NT2/D1 (cell line): ENCODE measurements around the gene SETMAR.
"Not testable (repeated sequence)": the region's sequence is repeated elsewhere in the genome, so short reads cannot be mapped to it uniquely, and the experiment has no call there.

Experiments used
- DNase-seq: peaks from one replicate; pipeline ENCODE4 v3.0.0-alpha.2; 2011; ENCODE audit warnings: low read depth, low spot score
- H3K27me3 ChIP-seq: 2 replicates; pipeline ENCODE4 v1.6.0; 2011; ENCODE audit warnings: mild to moderate bottlenecking; ENCODE audit not compliant: insufficient read length, insufficient read depth
- H3K36me3 ChIP-seq: 2 replicates; pipeline ENCODE4 v1.6.1; 2011; ENCODE audit warnings: mild to moderate bottlenecking, low read length, mixed read lengths; ENCODE audit not compliant: insufficient read depth, insufficient read length
- H3K4me1 ChIP-seq: 2 replicates; pipeline ENCODE4 v1.5.1; 2011; ENCODE audit not compliant: insufficient read depth, insufficient read length
- H3K4me3 ChIP-seq: 2 replicates; pipeline ENCODE4 v1.5.1; 2011; ENCODE audit warnings: low read depth; ENCODE audit not compliant: insufficient read length
- H3K9ac ChIP-seq: 2 replicates; pipeline ENCODE4 v1.6.0; 2011; ENCODE audit warnings: low read depth; ENCODE audit not compliant: insufficient read length
- H3K9me3 ChIP-seq: 2 replicates; pipeline ENCODE4 v1.5.1; 2011; ENCODE audit warnings: mild to moderate bottlenecking, low read length; ENCODE audit not compliant: insufficient read depth
- SUZ12 ChIP-seq: IDR thresholded peaks from 2 replicates; pipeline ENCODE4 v1.6.1; 2011; ENCODE audit not compliant: insufficient read length, insufficient read depth; ENCODE audit errors: extremely low read depth
- YY1 ChIP-seq: IDR thresholded peaks from 2 replicates; pipeline ENCODE4 v1.6.1; 2011; ENCODE audit not compliant: insufficient read length, insufficient read depth
- ZNF274 ChIP-seq: IDR thresholded peaks from 2 replicates; pipeline ENCODE4 v1.6.1; 2011; ENCODE audit warnings: mild to moderate bottlenecking, low read depth, low read length

SETMAR gene

DNA sequence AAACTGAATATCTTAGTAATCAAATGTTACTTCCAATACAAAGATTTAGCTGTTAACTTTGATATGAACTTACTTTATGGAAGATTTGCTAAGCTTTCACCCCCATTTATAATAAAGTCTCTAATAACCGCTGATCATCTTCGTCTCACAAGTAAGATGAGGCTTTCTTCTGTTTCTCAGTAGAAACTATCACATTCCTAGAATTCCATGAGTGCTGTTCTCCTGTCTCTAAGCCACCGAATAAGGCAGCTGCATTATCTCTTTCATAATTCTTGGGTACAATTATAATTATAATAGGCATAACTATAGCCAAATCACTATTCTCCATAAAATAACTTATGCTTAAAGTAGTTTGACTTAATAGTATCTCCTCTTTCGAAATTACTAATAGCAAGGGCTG lies 18.3 kb upstream of the SETMAR start:
- H3K4me3 ChIP-seq = no peak overlapping the region
- no peaks in the 10 kb centered on the region for H3K36me3 ChIP-seq
- DNase-seq = no peak
- H3K9ac ChIP-seq = no peak overlapping the region
- TF ChIP-seq YY1 (no peak), SUZ12 (no peak), ZNF274 (no peak)
- no peaks in the 10 kb centered on the region for H3K9me3 ChIP-seq
- H3K4me1 ChIP-seq = no peaks in the 10 kb centered on the region
- no peaks in the 10 kb centered on the region for H3K27me3 ChIP-seq

DNA sequence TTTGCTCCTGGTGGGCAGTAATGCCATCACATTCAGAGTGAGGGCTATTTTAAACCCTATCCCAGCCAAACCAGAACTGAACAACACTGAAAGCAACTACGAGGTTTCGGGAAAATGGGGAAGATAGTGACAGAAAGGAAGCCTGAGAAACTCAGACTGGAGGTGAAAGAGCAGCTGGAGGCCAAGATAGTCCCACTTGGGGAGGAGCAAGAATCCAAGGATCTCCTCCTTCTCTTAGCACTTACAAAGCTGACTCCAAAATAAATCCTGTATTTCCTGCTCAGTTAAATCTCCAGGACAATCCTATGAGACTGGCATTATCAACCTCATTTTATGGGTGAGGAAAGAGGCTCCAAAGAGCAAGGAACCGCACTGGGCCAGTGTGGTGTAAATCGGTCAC lies 14.1 kb upstream of the SETMAR start:
- Histone ChIP-seq H3K9me3 (no peaks in the 10 kb centered on the region), H3K36me3 (no peaks in the 10 kb centered on the region), H3K27me3 (no peaks in the 10 kb centered on the region), H3K9ac (no peak overlapping the region), H3K4me3 (no peak overlapping the region), H3K4me1 (no peaks in the 10 kb centered on the region)
- DNase-seq = no peak
- TF ChIP-seq ZNF274 = no peak
- no peak for TF ChIP-seq YY1
- no peak for TF ChIP-seq SUZ12

DNA sequence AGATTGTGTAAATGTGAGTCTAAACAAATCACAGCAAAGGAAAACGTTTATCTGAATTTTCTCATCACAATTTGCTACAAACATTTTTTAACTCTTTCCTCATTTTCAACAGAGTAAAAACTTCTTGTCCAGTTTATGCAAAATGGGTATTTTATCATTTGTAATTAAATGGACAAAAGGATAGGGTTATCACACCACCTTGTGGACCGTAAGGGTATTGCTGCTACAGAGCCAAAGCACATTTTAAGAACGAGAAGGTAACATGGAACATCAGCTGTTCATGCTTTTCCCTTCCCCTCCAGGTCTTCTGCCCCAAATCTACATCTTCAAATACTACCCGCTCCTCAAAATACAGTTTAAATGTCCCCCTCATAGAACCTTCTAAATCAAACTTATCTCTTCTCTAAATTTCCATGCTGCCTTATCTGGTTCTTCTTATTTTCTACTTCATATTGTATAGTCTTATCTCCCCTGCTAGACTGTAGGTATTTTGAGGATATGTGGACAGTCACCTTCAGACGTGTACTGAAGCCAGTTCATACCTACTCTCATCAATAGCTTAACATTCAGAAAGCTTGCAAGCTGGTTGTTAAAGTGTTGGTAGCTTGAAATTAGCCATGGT lies 12.8 kb upstream of the SETMAR start:
- no peaks in the 10 kb centered on the region for H3K27me3 ChIP-seq
- H3K4me3 ChIP-seq = no peak overlapping the region
- H3K4me1 ChIP-seq = no peaks in the 10 kb centered on the region
- no peak overlapping the region for H3K9ac ChIP-seq
- no peaks in the 10 kb centered on the region for H3K36me3 ChIP-seq
- DNase-seq = peak; percentile 36
- TF ChIP-seq ZNF274 = no peak
- no peak for TF ChIP-seq YY1
- no peak for TF ChIP-seq SUZ12
- no peaks in the 10 kb centered on the region for H3K9me3 ChIP-seq

DNA sequence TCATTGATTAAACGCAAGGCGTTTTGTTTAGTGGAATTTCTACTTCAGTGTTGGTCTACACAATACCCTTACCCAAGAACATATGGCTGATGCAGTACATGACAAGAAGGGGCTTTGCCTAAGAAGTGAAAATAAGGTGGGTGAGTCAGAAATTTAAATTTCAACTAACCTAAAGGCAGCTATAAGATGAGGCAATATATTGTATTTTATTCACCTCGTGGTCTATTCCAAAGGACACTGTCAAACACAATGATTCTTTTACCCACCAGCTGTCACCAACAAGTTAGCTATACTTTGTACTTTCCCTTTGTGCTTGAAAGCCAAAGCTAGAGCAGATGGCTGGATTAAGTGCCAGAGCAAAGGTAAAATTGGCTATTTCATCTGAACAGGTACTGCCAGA lies 10.9 kb upstream of the SETMAR start:
- Histone ChIP-seq H3K4me3 (no peak overlapping the region), H3K4me1 (no peaks in the 10 kb centered on the region), H3K36me3 (no peaks in the 10 kb centered on the region), H3K9ac (no peak overlapping the region), H3K9me3 (no peaks in the 10 kb centered on the region), H3K27me3 (no peaks in the 10 kb centered on the region)
- DNase-seq = no peak
- TF ChIP-seq YY1 (no peak), SUZ12 (no peak), ZNF274 (no peak)

DNA sequence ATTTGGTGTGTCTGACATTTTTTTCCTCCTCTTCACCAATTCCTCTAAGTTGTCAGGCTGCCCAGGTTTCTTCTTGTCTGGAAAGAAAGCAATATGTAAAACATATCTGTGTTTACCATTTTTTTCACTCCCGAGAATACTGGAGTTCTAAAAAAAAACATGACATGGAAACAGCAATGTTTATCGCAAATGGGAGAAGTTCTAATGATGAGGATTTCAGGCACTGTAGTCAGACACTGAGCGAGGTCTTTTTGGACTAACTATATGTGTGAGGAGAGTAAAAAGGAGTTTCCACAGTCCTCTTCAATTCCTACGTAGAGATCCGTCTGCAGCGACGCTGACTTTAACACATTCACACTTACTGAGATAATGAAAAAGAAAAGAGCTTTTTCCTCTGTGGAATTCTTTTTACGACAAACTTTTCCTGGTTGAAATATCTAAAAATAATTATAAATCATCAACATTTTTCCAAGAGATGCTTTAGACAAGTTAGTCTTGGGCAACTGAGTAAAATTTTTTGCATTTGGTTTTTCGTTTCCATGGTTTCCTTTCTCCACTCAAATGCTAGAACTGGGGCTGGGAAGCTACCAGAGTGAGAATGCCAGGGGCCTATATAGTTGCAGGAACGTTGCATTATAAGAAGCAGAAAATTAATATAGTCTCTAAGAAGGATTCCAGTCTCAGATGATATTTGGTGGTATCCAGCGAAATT lies 8.4 kb upstream of the SETMAR start:
- H3K4me3 ChIP-seq = no peak overlapping the region
- no peak for DNase-seq
- no peaks in the 10 kb centered on the region for H3K36me3 ChIP-seq
- H3K27me3 ChIP-seq = no peaks in the 10 kb centered on the region
- no peaks in the 10 kb centered on the region for H3K9me3 ChIP-seq
- no peaks in the 10 kb centered on the region for H3K4me1 ChIP-seq
- TF ChIP-seq ZNF274 (no peak), YY1 (no peak), SUZ12 (no peak)
- H3K9ac ChIP-seq = no peak overlapping the region

GRCh38 chr3:4296454-4296853 lies 6.7 kb upstream of the SETMAR start:
- not testable (repeated sequence) for H3K4me3 ChIP-seq, H3K4me1 ChIP-seq, DNase-seq, H3K36me3 ChIP-seq, H3K27me3 ChIP-seq, H3K9ac ChIP-seq, H3K9me3 ChIP-seq

GRCh38 chr3:4297486-4297885 lies 5.7 kb upstream of the SETMAR start:
- Histone ChIP-seq H3K27me3 (no peaks in the 10 kb centered on the region), H3K36me3 (no peaks in the 10 kb centered on the region), H3K9me3 (no peaks in the 10 kb centered on the region), H3K9ac (no peak overlapping the region), H3K4me1 (no peaks in the 10 kb centered on the region), H3K4me3 (no peak overlapping the region)
- DNase-seq = no peak
- TF ChIP-seq SUZ12 (no peak), YY1 (no peak), ZNF274 (no peak)
